H1 (cell line): Measurements from ENCODE around the gene SUOX. TPM values are rescaled to one million over a fixed set of nuclear protein-coding genes. Genes with fewer than 3 reads are reported as not detected.

Experiments
- CTCF ChIA-PET: fragments of 300-600 bp; sonication (Branson Sonifier 250); formaldehyde crosslinking; loops from one replicate; lab custom pipeline; 2021; ENCODE audit not compliant: partially characterized antibody; lab: Charles Lee
- POLR2A ChIA-PET: fragments of 300-600 bp; sonication (Branson Sonifier 250); formaldehyde crosslinking; loops from one replicate; lab custom pipeline; 2021; ENCODE audit warnings: inconsistent platforms; ENCODE audit not compliant: partially characterized antibody; lab: Charles Lee
- DNase-seq, 2 experiments: peaks; one replicate each; pipeline versions ENCODE4 v3.0.0 to v3.0.0-alpha.2; 2010 to 2022; ENCODE audit warnings: low spot score in 2 of 2, low read depth in 1 of 2, mixed read lengths in 1 of 2
- FAIRE-seq: peaks from 2 replicates; lab custom pipeline; 2011; peaks lifted over from hg19 to GRCh38; lab: Jason Lieb, UNC
- H2AFZ ChIP-seq: 2 replicates; pipeline ENCODE4 v1.8.1; 2012; ENCODE audit warnings: low read length, inconsistent platforms
- H2AK5ac ChIP-seq: 2 replicates; pipeline ENCODE4 v1.6.1; 2013; ENCODE audit warnings: low read depth, low read length
- H2BK120ac ChIP-seq: replicated peaks from 2 replicates; pipeline ENCODE3; 2013; ENCODE audit warnings: low read depth, low read length, inconsistent platforms
- H2BK12ac ChIP-seq: 2 replicates; pipeline ENCODE4 v1.6.1; 2013; ENCODE audit warnings: low read depth, low read length
- H2BK15ac ChIP-seq: 2 replicates; pipeline ENCODE4 v1.6.1; 2013; ENCODE audit warnings: low read length
- H2BK20ac ChIP-seq: 2 replicates; pipeline ENCODE4 v1.6.1; 2013; ENCODE audit warnings: low read length
- H2BK5ac ChIP-seq: 2 replicates; pipeline ENCODE4 v1.6.1; 2013; ENCODE audit warnings: low read depth, low read length
- H3K14ac ChIP-seq: 2 replicates; pipeline ENCODE4 v1.6.1; 2013; ENCODE audit warnings: inconsistent platforms; ENCODE audit not compliant: insufficient read length
- H3K18ac ChIP-seq: 2 replicates; pipeline ENCODE4 v1.6.1; 2013; ENCODE audit warnings: low read length; ENCODE audit errors: extremely low read depth
- H3K23ac ChIP-seq: 2 replicates; pipeline ENCODE4 v1.6.1; 2013; ENCODE audit warnings: inconsistent platforms; ENCODE audit not compliant: insufficient read length
- H3K23me2 ChIP-seq: 2 replicates; pipeline ENCODE4 v1.6.1; 2013; ENCODE audit warnings: low read depth, low read length
- H3K27ac ChIP-seq: 2 replicates; pipeline ENCODE4 v1.6.1; 2011; ENCODE audit warnings: low read depth, low read length, inconsistent platforms
- H3K27me3 ChIP-seq, 4 experiments: replicated peaks in 1 of 4; 1 replicate in 1 of 4; 2 replicates in 3 of 4; pipeline versions ENCODE4 v1.6.1 to v1.8.1; 2011 to 2013; ENCODE audit warnings: low read length in 3 of 4, mild to moderate bottlenecking in 3 of 4, inconsistent platforms in 2 of 4, mixed read lengths in 2 of 4, moderate library complexity in 1 of 4; ENCODE audit not compliant: control insufficient read depth in 3 of 4, insufficient read depth in 3 of 4; ENCODE audit errors: extremely low read depth in 1 of 4
- H3K36me3 ChIP-seq, 4 experiments: 2 replicates each; pipeline versions ENCODE4 v1.6.1 to v1.8.1; 2011 to 2013; ENCODE audit warnings: mild to moderate bottlenecking in 4 of 4, low read length in 3 of 4, moderate library complexity in 2 of 4, control low read depth in 1 of 4, inconsistent platforms in 1 of 4; ENCODE audit not compliant: insufficient read depth in 4 of 4, control insufficient read depth in 2 of 4
- H3K4ac ChIP-seq: replicated peaks from 2 replicates; pipeline ENCODE3; 2013; ENCODE audit warnings: low read length, low read depth, mixed read lengths, inconsistent platforms; ENCODE audit not compliant: insufficient read length
- H3K4me1 ChIP-seq, 4 experiments: replicated peaks in 1 of 4; 1 replicate in 1 of 4; 2 replicates in 3 of 4; pipeline versions ENCODE4 v1.6.1 to v1.8.1; 2011 to 2013; ENCODE audit warnings: low read length in 3 of 4, inconsistent platforms in 2 of 4, mixed read lengths in 1 of 4; ENCODE audit not compliant: insufficient read depth in 4 of 4, control insufficient read depth in 3 of 4
- H3K4me2 ChIP-seq, 2 experiments: 2 replicates each; pipeline versions ENCODE4 v1.6.1 to v1.8.1; 2011 to 2013; ENCODE audit warnings: low read depth in 2 of 2, low read length in 2 of 2, control low read depth in 1 of 2, inconsistent platforms in 1 of 2, mild to moderate bottlenecking in 1 of 2; ENCODE audit not compliant: insufficient read depth in 1 of 2
- H3K4me3 ChIP-seq, 4 experiments: fragments of 200-600, 300-600 bp in 1 of 4; sonication (generic), shearing (Covaris generic), sonication (Bioruptor Twin) in 1 of 4; 2 replicates each; pipeline versions ENCODE4 v1.5.1 to v1.8.1; 2011 to 2016; ENCODE audit warnings: low read length in 4 of 4, low read depth in 3 of 4, control low read depth in 2 of 4, inconsistent platforms in 2 of 4, mild to moderate bottlenecking in 2 of 4, mixed read lengths in 1 of 4, moderate library complexity in 1 of 4; ENCODE audit not compliant: insufficient read depth in 2 of 4; ENCODE audit errors: extremely low read depth in 1 of 4
- H3K56ac ChIP-seq: replicated peaks from 2 replicates; pipeline ENCODE3; 2013; ENCODE audit warnings: low read depth, mild to moderate bottlenecking, mixed read lengths, low read length, inconsistent platforms; ENCODE audit not compliant: insufficient read length
- H3K79me1 ChIP-seq: 2 replicates; pipeline ENCODE4 v1.6.1; 2013; ENCODE audit warnings: low read depth, low read length, control low read depth
- H3K79me2 ChIP-seq, 2 experiments: 2 replicates each; pipeline versions ENCODE4 v1.6.1 to v1.8.1; 2012 to 2013; ENCODE audit warnings: low read length in 2 of 2, mild to moderate bottlenecking in 2 of 2, inconsistent platforms in 1 of 2; ENCODE audit not compliant: insufficient read depth in 2 of 2, control insufficient read depth in 1 of 2
- H3K9ac ChIP-seq, 4 experiments: replicated peaks in 1 of 4; 1 replicate in 1 of 4; 2 replicates in 3 of 4; pipeline versions ENCODE4 v1.6.1 to v1.8.1; 2011 to 2013; ENCODE audit warnings: low read depth in 3 of 4, low read length in 3 of 4, control low read depth in 2 of 4, mild to moderate bottlenecking in 2 of 4, moderate library complexity in 2 of 4, inconsistent platforms in 1 of 4; ENCODE audit errors: extremely low read depth in 1 of 4
- H3K9me3 ChIP-seq, 2 experiments: 2 replicates each; pipeline versions ENCODE4 v1.6.1 to v1.8.1; 2012 to 2013; ENCODE audit warnings: mild to moderate bottlenecking in 2 of 2, moderate library complexity in 2 of 2, control low read depth in 1 of 2, inconsistent platforms in 1 of 2, low read depth in 1 of 2, low read length in 1 of 2, mixed read lengths in 1 of 2; ENCODE audit not compliant: insufficient read depth in 2 of 2
- H4K20me1 ChIP-seq, 2 experiments: replicated peaks in 1 of 2; 2 replicates each; pipeline versions ENCODE3 to v1.8.1; 2011 to 2013; ENCODE audit warnings: inconsistent platforms in 2 of 2, low read length in 2 of 2, mild to moderate bottlenecking in 1 of 2; ENCODE audit not compliant: insufficient read depth in 2 of 2, control insufficient read depth in 1 of 2
- H4K5ac ChIP-seq: 2 replicates; pipeline ENCODE4 v1.6.1; 2013; ENCODE audit warnings: low read length, low read depth, mixed read lengths, inconsistent platforms; ENCODE audit not compliant: insufficient read length
- H4K8ac ChIP-seq: 2 replicates; pipeline ENCODE4 v1.8.0; 2013; ENCODE audit warnings: mild to moderate bottlenecking, moderate library complexity, low read length, inconsistent platforms; ENCODE audit not compliant: insufficient read depth; ENCODE audit errors: extremely low read depth
- H4K91ac ChIP-seq: replicated peaks from 2 replicates; pipeline ENCODE3; 2013; ENCODE audit warnings: low read length, mixed read lengths, inconsistent platforms; ENCODE audit not compliant: insufficient read length
- ASH2L ChIP-seq: fragments of 200-600, 300-600 bp; sonication (generic); IDR thresholded peaks from one replicate; pipeline ENCODE4 v1.7.1; 2017; ENCODE audit warnings: low read length
- ATF2 ChIP-seq: IDR thresholded peaks from 2 replicates; pipeline ENCODE4 v1.6.1; 2012; ENCODE audit warnings: low read length, inconsistent platforms
- CBX5 ChIP-seq: fragments of 300-800, 300-1000 bp; sonication (generic); IDR thresholded peaks from 2 replicates; pipeline ENCODE4 v1.7.1; 2016; ENCODE audit warnings: antibody characterized with exemption, low read length, low read depth
- HDAC6 ChIP-seq: IDR thresholded peaks from one replicate; pipeline ENCODE4 v1.7.1; 2012; ENCODE audit warnings: low read depth, mild to moderate bottlenecking, inconsistent platforms, low read length, moderate library complexity
- KDM1A ChIP-seq: fragments of 200-600, 300-600 bp; sonication (generic); IDR thresholded peaks from 2 replicates; pipeline ENCODE4 v1.7.1; 2016; ENCODE audit warnings: mild to moderate bottlenecking, low read length, borderline replicate concordance
- PHF8 ChIP-seq: fragments of 200-600 bp; sonication (generic); conservative IDR thresholded peaks from 2 replicates; pipeline ENCODE4 v1.7.1; 2012; ENCODE audit warnings: low read depth, mild to moderate bottlenecking, inconsistent platforms, low read length, moderate library complexity
- POU5F1 ChIP-seq: IDR thresholded peaks from 2 replicates; pipeline ENCODE4 v1.6.1; 2011; ENCODE audit warnings: low read depth, mild to moderate bottlenecking, low read length, moderate library complexity
- RAD21 ChIP-seq, 2 experiments: IDR thresholded peaks in 1 of 2; conservative IDR thresholded peaks in 1 of 2; 2 replicates each; pipeline ENCODE4 v1.6.1; 2011; ENCODE audit warnings: low read depth in 2 of 2, low read length in 2 of 2, improper control_type of control experiment in 1 of 2, inconsistent platforms in 1 of 2, mild to moderate bottlenecking in 1 of 2, moderate library complexity in 1 of 2
- WGBS, 2 experiments: shearing (Covaris generic) in 1 of 2; methylation state at CpG; one replicate each; pipeline versions ENCODE4 v1.1.6 to v1.1.7; 2013 to 2015; ENCODE audit warnings: low lambda C conversion rate in 2 of 2, mixed read lengths in 2 of 2, inconsistent platforms in 1 of 2, low coverage in 1 of 2, missing lambda C conversion rate in 1 of 2; ENCODE audit not compliant: insufficient replicate concordance in 2 of 2, insufficient coverage in 1 of 2, insufficient read length in 1 of 2; ENCODE audit errors: extremely low coverage in 1 of 2, missing lambda C conversion rate in 1 of 2; 5-methylcytosine and 5-hydroxymethylcytosine counted together
- polyA plus RNA-seq, 7 experiments: library from polyadenylated mRNA; depleted of rRNA in 3 of 7; stranded (reverse) in 5 of 7; unstranded in 2 of 7; fragments of >200 nt in 5 of 7; fragments of 200-250 nt in 2 of 7; gene quantifications; 1 replicate in 5 of 7; 2 replicates in 1 of 7; 4 replicates in 1 of 7; pipeline versions ENCODE4 v1.2.1 to v1.2.3, GENCODE V29; 2011 to 2013; ENCODE audit warnings: missing spikeins in 2 of 7, mixed read lengths in 2 of 7
- total RNA-seq: library from RNA; stranded (reverse); fragmentation: NEBNext Ultra II Directional; extraction: Animal tissue kit (Norgen Biotek cat#: 25700); gene quantifications from 2 replicates; pipeline ENCODE4 v1.2.1, GENCODE V29; 2021

SUOX gene
- total and polyA plus RNA-seq, 2 of the 8 experiments (the other 6 are each of a cell fraction or from before 2014, with no cell fraction given), result 22.5 to 31.3 TPM

GRCh38 chr12:55983232-55983842 is 13.7 kb upstream of the SUOX start:
- H3K9ac ChIP-seq, result no peak overlapping the region
- H3K79me2 ChIP-seq, result peaks cover 0 to 3% of the 10 kb centered on the region in 2 experiments; a peak in 1 of 4 replicates
- POLR2A ChIA-PET, result interaction anchor here (1.8 to 4.3 kb wide), 2 partner anchors 9 to 12 kb away, joined by 7 to 24 read pairs; partner anchors contain the start of genes RAB5B and SUOX
- no peak overlapping the region for H3K4me2 ChIP-seq
- H4K8ac ChIP-seq, result no peak overlapping the region
- no peaks in the 10 kb centered on the region; the same call in 1 of the 2 replicates for H3K79me1 ChIP-seq
- H3K36me3 ChIP-seq, result peaks cover 0 to 34% (median 4%) of the 10 kb centered on the region in 4 experiments; a peak in 5 of 8 replicates
- FAIRE-seq (no peak), DNase-seq (no peak)
- no peak overlapping the region for H2BK5ac ChIP-seq
- no peak overlapping the region for H3K27ac ChIP-seq
- no peak overlapping the region for H2BK20ac ChIP-seq
- no peaks in the 10 kb centered on the region for H3K4me1 ChIP-seq
- H4K91ac ChIP-seq, result no peak overlapping the region
- H2BK120ac ChIP-seq, result no peak overlapping the region
- H4K20me1 ChIP-seq, result peaks cover 0 to 2% of the 10 kb centered on the region in 2 experiments
- H3K18ac ChIP-seq, result no peak overlapping the region
- no peaks in the 10 kb centered on the region for H3K27me3 ChIP-seq
- no peak overlapping the region for H2AFZ ChIP-seq
- no peaks in the 10 kb centered on the region for H3K9me3 ChIP-seq
- no peaks in the 10 kb centered on the region for H3K23me2 ChIP-seq
- TF ChIP-seq RAD21 (IDR thresholded peaks at IDR 0.05 in 1 of 2, conservative IDR thresholded peaks at IDR 0.05 in 1 of 2; ENCODE audit: low read depth in 2 of 2, low read length in 2 of 2), result no peak
- TF ChIP-seq HDAC6, result no peak
- no peak for TF ChIP-seq POU5F1
- no peak for TF ChIP-seq ASH2L
- no peak for TF ChIP-seq PHF8
- no peak for TF ChIP-seq KDM1A
- no peak for TF ChIP-seq CBX5
- no peak for TF ChIP-seq ATF2
- no peak overlapping the region for H2AK5ac ChIP-seq
- no peak overlapping the region for H3K23ac ChIP-seq
- CTCF ChIA-PET, result interaction anchor here (0.5 to 3.5 kb wide), 11 partner anchors 7 to 1776 kb away, joined by 3 to 21 read pairs (median 3); partner anchors contain the start of gene RAB5B
- no peak overlapping the region for H4K5ac ChIP-seq
- 83% methylated on average over 4 of the region's 4 CpGs; no CpG with 5 or more reads in 1 of the 2 experiments for WGBS, 2 experiments
- no peak overlapping the region for H2BK15ac ChIP-seq
- H3K14ac ChIP-seq, result no peak overlapping the region
- H2BK12ac ChIP-seq, result no peak overlapping the region
- H3K56ac ChIP-seq, result no peak overlapping the region
- no peak overlapping the region for H3K4me3 ChIP-seq
- H3K4ac ChIP-seq, result no peak overlapping the region
